ENCODE measurements around the gene EPPIN.

DNA sequence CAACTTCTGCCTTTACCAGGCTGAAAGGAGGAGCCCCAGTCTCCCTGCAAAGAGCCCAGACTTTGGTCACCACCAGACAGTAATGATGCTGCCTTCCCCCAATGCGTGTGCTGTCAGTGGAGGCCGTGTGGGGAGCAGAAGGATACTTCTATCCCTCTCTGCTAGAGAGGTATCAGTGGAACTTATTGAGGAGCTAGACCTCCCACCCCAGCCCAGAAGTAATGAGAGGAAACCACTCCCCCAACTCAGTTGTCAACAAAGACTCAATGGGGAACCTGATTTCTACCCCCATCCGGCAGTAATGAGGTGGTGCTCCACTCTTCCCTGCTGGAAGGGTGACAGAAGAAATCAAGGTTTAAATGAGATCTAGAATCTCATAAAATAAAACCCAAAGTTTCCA, 36.3 kb upstream of the EPPIN start:
- TF ChIP-seq, protein P1, sequence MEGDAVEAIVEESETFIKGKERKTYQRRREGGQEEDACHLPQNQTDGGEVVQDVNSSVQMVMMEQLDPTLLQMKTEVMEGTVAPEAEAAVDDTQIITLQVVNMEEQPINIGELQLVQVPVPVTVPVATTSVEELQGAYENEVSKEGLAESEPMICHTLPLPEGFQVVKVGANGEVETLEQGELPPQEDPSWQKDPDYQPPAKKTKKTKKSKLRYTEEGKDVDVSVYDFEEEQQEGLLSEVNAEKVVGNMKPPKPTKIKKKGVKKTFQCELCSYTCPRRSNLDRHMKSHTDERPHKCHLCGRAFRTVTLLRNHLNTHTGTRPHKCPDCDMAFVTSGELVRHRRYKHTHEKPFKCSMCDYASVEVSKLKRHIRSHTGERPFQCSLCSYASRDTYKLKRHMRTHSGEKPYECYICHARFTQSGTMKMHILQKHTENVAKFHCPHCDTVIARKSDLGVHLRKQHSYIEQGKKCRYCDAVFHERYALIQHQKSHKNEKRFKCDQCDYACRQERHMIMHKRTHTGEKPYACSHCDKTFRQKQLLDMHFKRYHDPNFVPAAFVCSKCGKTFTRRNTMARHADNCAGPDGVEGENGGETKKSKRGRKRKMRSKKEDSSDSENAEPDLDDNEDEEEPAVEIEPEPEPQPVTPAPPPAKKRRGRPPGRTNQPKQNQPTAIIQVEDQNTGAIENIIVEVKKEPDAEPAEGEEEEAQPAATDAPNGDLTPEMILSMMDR (IDR thresholded peaks at IDR 0.05) = no peak
- TF ChIP-seq EZH2 (IDR thresholded peaks at IDR 0.05; ENCODE audit: borderline replicate concordance, insufficient read depth, low read depth, low read length, poor library complexity, severe bottlenecking) = no peak

Measured in B cell (primary cell).